GM12878 (cell line): ENCODE measurements around the gene CFAP20. TPM values are rescaled to one million over a fixed set of nuclear protein-coding genes. Genes with fewer than 3 reads are reported as not detected.
A peak's percentile ranks its signal among the peaks of the same experiment; 100 is the strongest.

Source experiments
- ATAC-seq: fragments of 200-7000 bp; cut with Tn5 transposase; 3 replicates; pipeline ENCODE4 v1.9.1; 2020; ENCODE audit warnings: mild to moderate bottlenecking, moderate library complexity
- BruUV-seq: library from RNA; stranded (reverse); fragments of 400-500 nt; replicated peaks from 2 replicates; lab custom pipeline; 2021; lab: Mats Ljungman, UMichigan
- CTCF ChIA-PET: fragments of 300-600 bp; sonication (Branson Sonifier 250); formaldehyde crosslinking; extraction: SDS; loops from one replicate; lab custom pipeline; 2021; ENCODE audit warnings: inconsistent platforms; lab: Yijun Ruan, JAX
- POLR2A ChIA-PET: fragments of 350-600 bp; formaldehyde crosslinking; extraction: SDS; loops from one replicate; lab custom pipeline; 2021; ENCODE audit warnings: inconsistent platforms; lab: Charles Lee
- RAD21 ChIA-PET: fragments of 300-600 bp; sonication (Branson Sonifier 250); formaldehyde crosslinking; loops from one replicate; lab custom pipeline; 2023; ENCODE audit warnings: antibody characterized with exemption; ENCODE audit not compliant: unreplicated experiment; lab: Charles Lee
- SMC1A ChIA-PET: fragments of 300-600 bp; sonication (Branson Sonifier 250); formaldehyde crosslinking; loops from one replicate; lab custom pipeline; 2023; ENCODE audit not compliant: unreplicated experiment, uncharacterized antibody; lab: Charles Lee
- DNase-seq: peaks from one replicate; pipeline ENCODE4 v3.0.0-alpha.2; 2011; ENCODE audit warnings: low read depth, low spot score
- FAIRE-seq: peaks from 3 replicates; lab custom pipeline; 2011; peaks lifted over from hg19 to GRCh38; lab: Jason Lieb, UNC
- H2AFZ ChIP-seq: 2 replicates; pipeline ENCODE4 v1.6.0; 2011; ENCODE audit warnings: low read depth, low read length, control low read depth; ENCODE audit not compliant: control insufficient read depth
- H3K27ac ChIP-seq: 2 replicates; pipeline ENCODE4 v1.5.1; 2011; ENCODE audit warnings: control low read depth; ENCODE audit not compliant: control insufficient read depth, insufficient read depth
- H3K27me3 ChIP-seq, 2 experiments: replicated peaks in 1 of 2; 2 replicates each; pipeline versions ENCODE4 v1.6.0 to v1.6.1; 2011; ENCODE audit warnings: low read length in 1 of 2; ENCODE audit not compliant: control insufficient read depth in 2 of 2, insufficient read depth in 2 of 2
- H3K36me3 ChIP-seq, 2 experiments: 2 replicates each; pipeline ENCODE4 v1.5.1; 2011; ENCODE audit warnings: low read length in 1 of 2; ENCODE audit not compliant: control insufficient read depth in 2 of 2, insufficient read depth in 2 of 2
- H3K4me1 ChIP-seq: 2 replicates; pipeline ENCODE4 v1.6.1; 2011; ENCODE audit warnings: mild to moderate bottlenecking, low read length, moderate library complexity, mixed read lengths; ENCODE audit not compliant: control insufficient read depth, insufficient read depth
- H3K4me2 ChIP-seq: 2 replicates; pipeline ENCODE4 v1.6.0; 2011; ENCODE audit warnings: control low read depth; ENCODE audit not compliant: control insufficient read depth, insufficient read depth
- H3K4me3 ChIP-seq: fragments of 200-600 bp; sonication (generic); 2 replicates; pipeline ENCODE4 v1.5.1; 2016
- H3K79me2 ChIP-seq: 2 replicates; pipeline ENCODE4 v1.6.0; 2011; ENCODE audit warnings: low read length; ENCODE audit not compliant: control insufficient read depth, insufficient read depth
- H3K9ac ChIP-seq: 2 replicates; pipeline ENCODE4 v1.8.0; 2011; ENCODE audit warnings: low read length, control low read depth, mixed read lengths; ENCODE audit not compliant: control insufficient read depth, insufficient read depth
- H3K9me3 ChIP-seq: replicated peaks from 3 replicates; pipeline ENCODE4 v1.5.1; 2011; ENCODE audit warnings: mild to moderate bottlenecking, low read length; ENCODE audit not compliant: control insufficient read depth, insufficient read depth
- H4K20me1 ChIP-seq: 2 replicates; pipeline ENCODE4 v1.6.0; 2011; ENCODE audit not compliant: control insufficient read depth, insufficient read depth
- CTCF ChIP-seq, 3 experiments: IDR thresholded peaks in 2 of 3; conservative IDR thresholded peaks in 1 of 3; 2 replicates each; pipeline ENCODE4 v1.5.1; 2011; ENCODE audit warnings: low read depth in 3 of 3, low read length in 3 of 3, mild to moderate bottlenecking in 3 of 3, control low read depth in 2 of 3, moderate library complexity in 2 of 3, inconsistent platforms in 1 of 3, mixed read lengths in 1 of 3; ENCODE audit not compliant: control insufficient read depth in 2 of 3, insufficient read depth in 1 of 3; ENCODE audit errors: extremely low read depth in 1 of 3
- JUNB ChIP-seq: IDR thresholded peaks from 2 replicates; pipeline ENCODE4 v1.6.1; 2016; ENCODE audit warnings: antibody characterized with exemption, mild to moderate bottlenecking
- NFIC ChIP-seq: IDR thresholded peaks from 2 replicates; pipeline ENCODE4 v1.6.1; 2012; ENCODE audit warnings: low read depth, mild to moderate bottlenecking, inconsistent platforms, low read length, moderate library complexity
- NKRF ChIP-seq: fragments of 450-650 bp; conservative IDR thresholded peaks from 2 replicates; pipeline ENCODE4 v1.6.1; 2017; ENCODE audit warnings: mild to moderate bottlenecking, moderate library complexity
- NR2C1 ChIP-seq: fragments of 450-650 bp; IDR thresholded peaks from 2 replicates; pipeline ENCODE4 v1.6.1; 2017; ENCODE audit warnings: antibody characterized with exemption, mild to moderate bottlenecking, moderate library complexity
- RUNX3 ChIP-seq: IDR thresholded peaks from 2 replicates; pipeline ENCODE4 v1.6.1; 2012; ENCODE audit warnings: low read length, inconsistent platforms
- TCF12 ChIP-seq: IDR thresholded peaks from 2 replicates; pipeline ENCODE4 v1.6.1; 2011; ENCODE audit warnings: low read depth, mild to moderate bottlenecking, low read length
- ZBTB40 ChIP-seq: fragments of 450-650 bp; IDR thresholded peaks from 2 replicates; pipeline ENCODE4 v1.6.1; 2016; ENCODE audit warnings: mild to moderate bottlenecking, moderate library complexity, borderline replicate concordance
- WGBS: methylation state at CpG from one replicate; pipeline ENCODE4 v1.1.6; 2016; ENCODE audit warnings: low lambda C conversion rate; ENCODE audit not compliant: insufficient replicate concordance, insufficient coverage; ENCODE audit errors: missing lambda C conversion rate; 5-methylcytosine and 5-hydroxymethylcytosine counted together
- in situ Hi-C: fragments of 300-500 bp; cut with MboI; formaldehyde crosslinking; loops from 9 replicates; pipeline ENCODE4 v1.14.3; 2018; ENCODE audit warnings: mixed read lengths
- intact Hi-C: fragments of 100-400 bp; cut with micrococcal nuclease; formaldehyde crosslinking; loops from one replicate; pipeline ENCODE4 v1.14.2; 2022; ENCODE audit not compliant: unreplicated experiment
- polyA plus RNA-seq, 11 experiments: library from polyadenylated mRNA; depleted of rRNA in 4 of 11; unstranded in 6 of 11; stranded (reverse) in 5 of 11; fragments of >200 nt; fragmentation: Nextera tagmentation in 4 of 11; fragmentation: Illumina TruSeq in 1 of 11; extraction: Ambion mirVana in 4 of 11; extraction: Trizol in 1 of 11; gene quantifications; 1 replicate in 1 of 11; 2 replicates in 10 of 11; pipeline versions ENCODE4 v1.2.1 to v1.2.3, GENCODE V29; 2011 to 2016; ENCODE audit warnings: inconsistent platforms in 2 of 11, missing spikeins in 2 of 11, low read depth in 1 of 11
- total RNA-seq, 4 experiments: library from RNA; depleted of rRNA in 3 of 4; stranded (reverse); fragments of >200 nt in 3 of 4; fragmentation: Illumina TruSeq in 1 of 4; extraction: Trizol in 1 of 4; gene quantifications; 2 replicates each; pipeline versions ENCODE4 v1.2.1 to v1.2.3, GENCODE V29; 2013 to 2021

The CFAP20 gene
- total and polyA plus RNA-seq, 10 of the 15 experiments (the other 5 are each of a cell fraction or from before 2014, with no cell fraction given), result 10.9 to 61.7 (median 46.2) TPM

- no peak for TF ChIP-seq ZBTB40
- 0 out of 2 replicates have a peak, but pooled peaks have one; percentile 43 for TF ChIP-seq TCF12
- TF ChIP-seq JUNB, result no peak
- TF ChIP-seq, all 136 proteins: peak for 4
Observed at GRCh38 chr16:58155839-58156238, 26.7 kb upstream of the CFAP20 start (continued).

GRCh38 chr16:58154345-58154744 lies 25.2 kb upstream of the CFAP20 start:
- no peak overlapping the region for H3K4me3 ChIP-seq
- DNase-seq, result no peak
- FAIRE-seq, result no peak
- no peaks in the 10 kb centered on the region for H3K9me3 ChIP-seq
- H3K27me3 ChIP-seq, result no peaks in the 10 kb centered on the region
- ChIA-PET POLR2A (interaction anchor here (1.1 kb wide), 1 partner anchor 13 kb away, joined by 3 read pairs; no protein-coding TSS in a partner anchor), RAD21 (no interaction called here), CTCF (interaction anchor here (0.9 to 1.6 kb wide), 4 partner anchors 9 to 31 kb away, joined by 3 to 7 read pairs (median 4); partner anchors contain the start of gene CFAP20), SMC1A (interaction anchor here (0.6 to 1.3 kb wide), 3 partner anchors 12 to 503 kb away, joined by 3 read pairs; a partner anchor contains a TSS)
- H3K79me2 ChIP-seq, result no peaks in the 10 kb centered on the region
- no peak overlapping the region for H3K9ac ChIP-seq
- BruUV-seq, result no TSS peak
- 54% methylated on average over 2 of the region's 2 CpGs for WGBS
- intact Hi-C loops (no loop called here), in situ Hi-C loops (no loop called here)
- peaks cover 2 to 4% of the 10 kb centered on the region in 2 experiments; a peak in 2 of 4 replicates for H3K36me3 ChIP-seq
- no peaks in the 10 kb centered on the region for H3K4me1 ChIP-seq
- no peak overlapping the region for H3K27ac ChIP-seq
- no peak for TF ChIP-seq CTCF (IDR thresholded peaks at IDR 0.05 in 2 of 3, conservative IDR thresholded peaks at IDR 0.05 in 1 of 3; ENCODE audit: control insufficient read depth in 2 of 3, extremely low read depth in 1 of 3, insufficient read depth in 1 of 3, low read depth in 3 of 3, low read length in 3 of 3)
- TF ChIP-seq NKRF, result no peak
- TF ChIP-seq RUNX3, result peak; percentile 62
- no peak for TF ChIP-seq NR2C1
- no peak for TF ChIP-seq NFIC
- TF ChIP-seq, all 136 proteins: peak for 1
- no peak overlapping the region for H2AFZ ChIP-seq
- no peak for ATAC-seq
- no peak overlapping the region for H3K4me2 ChIP-seq
- no peaks in the 10 kb centered on the region for H4K20me1 ChIP-seq
